ENCODE measurements around the gene NCEH1. TPM values are rescaled to one million over a fixed set of nuclear protein-coding genes. Genes with fewer than 3 reads are reported as not detected.
"Not testable (repeated sequence)": the region's sequence is repeated elsewhere in the genome, so short reads cannot be mapped to it uniquely, and the experiment has no call there.

The NCEH1 gene
- total RNA-seq, 1 donor from 2014 or later: 19.1 TPM

- no peak for DNase-seq (ENCODE audit: low spot score in 2 of 2)
- H3K4me1 ChIP-seq: no peaks in the 10 kb centered on the region
- no peak overlapping the region for H3K27ac ChIP-seq
- no peaks in the 10 kb centered on the region for H3K36me3 ChIP-seq
- no peaks in the 10 kb centered on the region for H3K9me3 ChIP-seq
- no peak overlapping the region for H3K4me3 ChIP-seq
- no peaks in the 10 kb centered on the region for H3K27me3 ChIP-seq
- no peak for TF ChIP-seq CTCF (IDR thresholded peaks at IDR 0.05)
- intact Hi-C loops (cut with DNase I): no loop called here
These were observed 24.1 kb upstream of the NCEH1 start for GRCh38 chr3:172735014-172735413.

GRCh38 chr3:172726380-172726779, 15.5 kb upstream of the NCEH1 start:
- no peaks in the 10 kb centered on the region for H3K9me3 ChIP-seq
- no peaks in the 10 kb centered on the region for H3K4me1 ChIP-seq
- TF ChIP-seq CTCF (IDR thresholded peaks at IDR 0.05): no peak
- no peaks in the 10 kb centered on the region for H3K36me3 ChIP-seq
- H3K27ac ChIP-seq: no peak overlapping the region
- intact Hi-C loops (cut with DNase I): no loop called here
- H3K4me3 ChIP-seq: no peak overlapping the region
- H3K27me3 ChIP-seq: no peaks in the 10 kb centered on the region
- no peak for DNase-seq (ENCODE audit: low spot score in 2 of 2)

DNA sequence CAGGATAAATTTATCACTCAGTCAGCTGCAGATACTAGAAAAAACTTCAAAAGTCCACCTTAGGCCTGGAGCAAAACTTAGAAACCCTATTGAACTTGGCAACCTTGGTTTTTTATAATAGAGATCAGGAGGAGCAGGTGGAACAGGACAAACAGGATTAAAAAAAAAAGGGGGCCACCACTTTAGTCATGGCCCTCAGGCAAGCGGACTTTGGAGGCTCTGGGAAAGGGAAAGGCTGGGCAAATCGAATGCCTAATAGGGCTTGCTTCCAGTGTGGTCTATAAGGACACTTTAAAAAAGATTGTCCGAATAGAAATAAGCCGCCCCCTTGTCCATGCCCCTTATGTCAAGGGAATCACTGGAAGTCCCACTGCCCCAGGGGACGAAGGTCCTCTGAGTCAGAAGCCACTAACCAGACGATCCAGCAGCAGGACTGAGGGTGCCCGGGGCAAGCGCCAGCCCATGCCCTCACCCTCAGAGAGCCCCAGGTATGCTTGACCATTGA, 11.7 kb upstream of the NCEH1 start:
- not testable (repeated sequence) for H3K36me3 ChIP-seq

DNA sequence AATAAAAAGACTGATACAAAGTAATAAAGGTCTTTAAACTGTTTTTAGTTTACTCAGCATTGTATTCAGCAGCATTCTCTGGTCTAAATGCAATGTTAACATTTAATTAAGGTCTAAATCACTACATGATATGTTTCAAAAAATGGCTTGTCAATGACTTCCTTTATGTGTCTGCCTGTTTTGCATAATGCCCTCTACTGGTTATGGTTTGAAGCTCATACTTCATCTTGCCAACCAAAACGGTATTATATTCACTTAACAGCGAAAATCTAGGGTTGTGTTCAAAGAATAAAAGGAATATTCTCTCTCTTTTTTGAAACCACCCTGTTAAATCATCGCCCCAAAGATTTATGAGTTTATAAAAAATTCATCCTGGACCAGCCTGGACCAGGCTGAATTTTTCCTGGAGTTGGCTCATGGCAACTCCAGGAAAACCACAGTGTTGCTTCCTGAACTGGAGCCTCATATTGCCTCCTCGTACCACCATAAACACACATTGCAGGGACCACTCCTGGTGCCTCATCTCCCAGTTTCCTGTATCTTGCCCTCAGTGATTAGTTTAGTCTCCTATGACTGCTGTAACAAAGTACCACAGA, 6.7 kb upstream of the NCEH1 start:
- peak in 1 of 3 experiments; percentile 17 for TF ChIP-seq CTCF (IDR thresholded peaks at IDR 0.05)
- Histone ChIP-seq H3K27ac (no peak overlapping the region), H3K4me3 (no peak overlapping the region), H3K4me1 (no peaks in the 10 kb centered on the region), H3K27me3 (no peaks in the 10 kb centered on the region), H3K36me3 (no peaks in the 10 kb centered on the region), H3K9me3 (no peaks in the 10 kb centered on the region)
- DNase-seq (ENCODE audit: low spot score in 2 of 2): no peak
- intact Hi-C loops (cut with DNase I): loop anchor here (10.0 kb wide), 1 partner anchor 173 kb away; no protein-coding TSS in a partner anchor

More for the DNA sequence above, 11.7 kb upstream of the NCEH1 start:
- H3K27ac ChIP-seq; H3K27me3 ChIP-seq; H3K9me3 ChIP-seq; H3K4me1 ChIP-seq; DNase-seq (ENCODE audit: low spot score in 2 of 2); intact Hi-C loops (cut with DNase I); H3K4me3 ChIP-seq: not testable (repeated sequence)

GRCh38 chr3:172716476-172716875, 5.6 kb upstream of the NCEH1 start:
- intact Hi-C loops (cut with DNase I): loop anchor here (10.0 kb wide), 1 partner anchor 172 kb away; no protein-coding TSS in a partner anchor
- no peaks in the 10 kb centered on the region for H3K27me3 ChIP-seq
- TF ChIP-seq CTCF (IDR thresholded peaks at IDR 0.05): no peak
- no peaks in the 10 kb centered on the region for H3K9me3 ChIP-seq
- no peak overlapping the region for H3K27ac ChIP-seq
- H3K4me1 ChIP-seq: peaks cover 0 to 7% of the 10 kb centered on the region in 2 donors
- no peaks in the 10 kb centered on the region for H3K36me3 ChIP-seq
- peak in 1 of 2 donors; percentile 69 for DNase-seq (ENCODE audit: low spot score in 2 of 2)
- no peak overlapping the region for H3K4me3 ChIP-seq

DNA sequence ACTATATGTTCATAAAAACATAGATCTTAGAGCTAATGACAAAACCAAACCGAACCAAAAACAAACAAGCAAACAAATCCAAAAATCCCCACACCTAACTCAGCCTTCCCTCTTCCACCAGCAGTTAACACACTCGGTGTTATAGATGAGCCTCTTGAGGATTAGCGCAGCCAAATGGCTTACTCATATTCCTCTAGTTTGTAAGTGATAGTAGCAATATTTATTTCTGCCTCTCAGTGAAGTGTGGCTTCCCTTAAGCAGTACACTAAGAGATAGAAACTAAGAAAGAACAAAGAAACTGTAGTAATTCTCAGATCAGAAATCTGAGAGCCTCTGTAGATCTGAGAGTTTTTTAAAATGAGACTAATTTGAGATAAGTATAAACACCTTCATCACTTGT, 2.4 kb upstream of the NCEH1 start:
- intact Hi-C loops (cut with DNase I): loop anchor here (5.0 to 10.0 kb wide), 2 partner anchors 169 to 1971 kb away; no protein-coding TSS in a partner anchor
- H3K36me3 ChIP-seq: no peaks in the 10 kb centered on the region
- no peak for TF ChIP-seq CTCF (IDR thresholded peaks at IDR 0.05)
- peaks cover 0 to 19% of the 10 kb centered on the region in 2 donors for H3K4me1 ChIP-seq
- H3K27me3 ChIP-seq: no peaks in the 10 kb centered on the region
- no peaks in the 10 kb centered on the region for H3K9me3 ChIP-seq
- DNase-seq (ENCODE audit: low spot score in 2 of 2): no peak
- no peak overlapping the region for H3K27ac ChIP-seq
- no peak overlapping the region for H3K4me3 ChIP-seq
